Inflammatory macrophage (primary cell): ENCODE data around the gene C19orf47.
"Not testable (repeated sequence)": the region's sequence is repeated elsewhere in the genome, so short reads cannot be mapped to it uniquely, and the experiment has no call there.

Experiments
- DNase-seq, 2 donors: peaks; one replicate each; pipeline ENCODE4 v3.0.0-alpha.2; 2020 to 2022

Gene C19orf47

DNA sequence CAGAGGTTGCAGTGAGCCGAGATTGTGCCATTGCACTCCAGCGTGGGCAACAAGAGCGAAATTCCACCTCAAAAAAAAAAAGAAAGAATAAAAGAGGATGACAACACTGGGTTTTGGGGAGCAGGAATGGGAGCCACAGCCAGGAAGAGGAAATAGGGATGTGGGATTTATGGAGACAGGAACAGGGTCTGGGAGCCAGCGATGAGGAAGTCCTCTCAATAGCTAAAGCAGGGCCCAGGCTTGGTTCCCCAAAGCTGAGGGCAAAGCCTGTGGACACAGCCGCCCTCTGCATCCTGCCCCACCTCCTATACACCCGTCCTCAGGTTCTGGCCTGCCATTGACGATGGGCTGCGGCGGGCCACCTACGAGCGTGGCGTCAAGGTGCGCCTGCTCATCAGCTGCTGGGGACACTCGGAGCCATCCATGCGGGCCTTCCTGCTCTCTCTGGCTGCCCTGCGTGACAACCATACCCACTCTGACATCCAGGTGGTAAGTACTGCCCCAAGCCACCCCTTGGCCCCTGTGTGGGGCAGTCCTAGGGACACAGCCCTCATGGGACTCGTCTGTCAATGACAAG lies 28.2 kb upstream of the C19orf47 start:
- peak in 1 of 2 donors; percentile 40 for DNase-seq

DNA sequence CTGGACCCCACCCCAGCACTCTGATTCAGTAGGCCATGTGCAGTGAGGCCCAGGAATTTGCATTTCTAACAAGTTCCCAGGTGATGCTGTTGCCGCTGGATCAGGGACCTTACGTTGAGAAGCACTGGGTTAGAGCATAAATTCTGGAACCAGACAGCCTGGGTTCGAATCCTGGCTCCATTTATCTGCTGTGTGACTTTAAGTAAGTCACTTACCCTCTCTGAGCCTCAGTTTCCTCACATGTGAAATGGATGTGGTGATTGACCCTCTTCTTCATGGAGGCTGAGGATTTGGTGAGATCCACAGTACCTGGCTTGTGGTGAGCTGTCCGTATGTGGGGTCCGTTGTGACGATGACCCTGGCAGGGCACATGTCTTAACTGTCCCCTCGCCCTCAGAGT lies 25.9 kb upstream of the C19orf47 start:
- DNase-seq: no peak

DNA sequence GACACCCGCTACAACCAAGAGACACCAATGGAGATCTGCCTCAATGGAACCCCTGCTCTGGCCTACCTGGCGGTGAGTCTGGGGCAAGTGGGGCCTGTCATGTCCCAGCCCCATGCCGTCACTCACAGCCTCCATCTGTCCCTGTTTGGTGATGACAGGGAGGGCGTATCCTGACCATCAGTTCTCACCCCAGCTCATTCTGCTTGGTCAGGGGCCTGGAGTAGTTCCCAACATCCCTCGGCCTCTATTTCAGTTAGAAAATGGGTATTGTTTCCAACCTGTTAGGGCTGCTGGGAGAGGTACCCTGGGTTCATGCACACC lies 23.6 kb upstream of the C19orf47 start:
- DNase-seq: no peak

DNA sequence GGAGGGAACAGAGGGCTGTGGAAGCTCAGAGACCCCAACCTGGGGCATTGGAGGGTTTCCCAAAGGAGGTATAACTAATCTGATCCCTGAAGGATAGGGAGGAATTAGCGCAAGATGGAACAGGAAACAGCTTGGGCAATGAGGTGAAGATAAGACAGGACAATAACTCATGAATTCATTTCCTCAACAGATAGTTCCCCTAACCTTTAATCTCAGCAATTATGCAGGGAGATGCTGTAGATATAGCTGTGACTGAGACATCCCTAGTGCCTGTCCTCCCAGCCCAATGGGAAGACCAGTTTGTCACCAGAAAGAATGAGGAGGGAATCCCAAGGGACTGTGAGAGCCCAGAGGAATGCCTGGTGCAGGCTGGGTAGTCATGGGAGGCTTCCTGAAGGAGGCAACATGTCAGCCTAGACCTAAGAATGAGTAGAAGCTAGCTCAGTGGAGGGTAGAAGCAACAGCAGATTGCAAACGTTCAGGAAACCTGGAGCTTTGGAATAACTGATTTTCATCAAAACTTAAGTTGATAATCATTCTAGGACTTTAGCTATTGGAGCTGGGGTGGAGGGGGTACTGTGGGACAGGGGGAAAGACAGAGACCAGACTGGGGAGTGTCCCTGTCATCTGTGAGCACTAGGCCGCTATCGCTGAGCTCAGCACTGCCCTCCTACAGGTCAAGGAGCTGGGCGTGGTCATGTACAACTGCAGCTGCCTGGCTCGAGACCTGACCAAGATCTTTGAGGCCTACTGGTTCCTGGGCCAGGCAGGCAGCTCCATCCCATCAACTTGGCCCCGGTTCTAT lies 23.0 kb upstream of the C19orf47 start:
- no peak for DNase-seq

DNA sequence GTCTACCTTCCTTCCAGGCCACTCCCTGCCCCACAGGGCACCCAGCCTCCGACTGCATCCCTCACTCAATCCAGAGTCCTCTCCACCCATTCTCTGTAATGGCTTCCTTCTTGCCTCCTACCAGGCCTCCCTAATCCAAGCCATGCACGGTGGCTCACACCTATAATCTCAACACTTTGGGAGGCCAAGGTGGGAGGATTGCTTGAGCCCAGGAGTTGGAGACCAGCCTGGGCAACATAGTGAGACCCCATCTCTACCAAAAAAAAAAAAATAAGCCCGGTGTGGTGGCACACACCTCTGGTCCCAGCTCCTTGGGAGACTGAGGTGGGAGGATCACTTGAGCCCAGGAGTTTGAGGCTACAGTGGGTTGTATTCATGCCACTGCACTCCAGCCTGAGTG lies 22.1 kb upstream of the C19orf47 start:
- not testable (repeated sequence) for DNase-seq

DNA sequence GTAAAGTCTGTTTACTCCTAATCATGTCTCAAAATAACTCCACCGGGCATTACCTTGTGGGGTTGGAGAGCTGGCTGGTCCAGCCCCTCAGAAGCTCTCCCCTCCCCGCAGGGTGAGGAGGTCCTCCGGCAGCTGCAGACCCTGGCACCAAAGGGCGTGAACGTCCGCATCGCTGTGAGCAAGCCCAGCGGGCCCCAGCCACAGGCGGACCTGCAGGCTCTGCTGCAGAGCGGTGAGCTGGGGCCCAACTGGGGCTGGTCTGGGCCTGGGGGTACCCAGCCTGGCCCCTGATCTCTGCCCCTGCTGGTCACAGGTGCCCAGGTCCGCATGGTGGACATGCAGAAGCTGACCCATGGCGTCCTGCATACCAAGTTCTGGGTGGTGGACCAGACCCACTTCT lies 21.6 kb upstream of the C19orf47 start:
- DNase-seq: no peak

DNA sequence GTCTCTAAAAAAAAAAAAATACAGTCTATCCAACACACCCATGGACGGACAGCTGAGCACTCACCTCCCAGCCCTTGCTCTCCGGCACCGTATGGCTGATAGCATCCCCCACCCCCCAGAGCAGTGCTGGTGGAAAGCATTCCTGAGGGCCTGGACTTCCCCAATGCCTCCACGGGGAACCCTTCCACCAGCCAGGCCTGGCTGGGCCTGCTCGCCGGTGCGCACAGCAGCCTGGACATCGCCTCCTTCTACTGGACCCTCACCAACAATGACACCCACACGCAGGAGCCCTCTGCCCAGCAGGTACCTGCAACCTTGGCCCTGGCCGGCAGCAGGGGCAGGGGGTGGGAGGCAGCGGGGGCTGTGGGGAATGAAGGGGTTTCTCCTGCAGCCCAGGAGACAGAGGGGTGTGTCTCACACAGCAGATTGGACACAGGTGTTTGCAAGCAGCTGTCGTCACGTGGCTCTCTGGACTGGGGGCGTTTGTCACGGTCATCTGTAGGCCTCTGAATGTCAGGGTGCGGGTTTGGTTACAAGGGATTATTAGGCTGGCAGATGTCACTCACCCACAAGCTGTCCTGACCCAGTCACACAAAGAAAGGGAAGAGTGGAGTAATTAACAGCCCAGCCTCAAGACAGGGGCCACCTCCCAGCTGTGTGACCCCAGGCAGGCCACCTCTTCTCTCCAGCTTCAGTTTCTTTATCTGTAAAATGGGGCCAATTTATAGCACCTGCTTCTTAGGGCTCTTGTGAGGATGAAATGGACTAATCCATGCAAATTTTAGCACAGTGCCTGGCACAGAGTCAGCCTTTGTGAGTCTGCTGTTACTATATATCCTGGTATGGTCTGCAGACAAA lies 19.6 kb upstream of the C19orf47 start:
- no peak for DNase-seq

DNA sequence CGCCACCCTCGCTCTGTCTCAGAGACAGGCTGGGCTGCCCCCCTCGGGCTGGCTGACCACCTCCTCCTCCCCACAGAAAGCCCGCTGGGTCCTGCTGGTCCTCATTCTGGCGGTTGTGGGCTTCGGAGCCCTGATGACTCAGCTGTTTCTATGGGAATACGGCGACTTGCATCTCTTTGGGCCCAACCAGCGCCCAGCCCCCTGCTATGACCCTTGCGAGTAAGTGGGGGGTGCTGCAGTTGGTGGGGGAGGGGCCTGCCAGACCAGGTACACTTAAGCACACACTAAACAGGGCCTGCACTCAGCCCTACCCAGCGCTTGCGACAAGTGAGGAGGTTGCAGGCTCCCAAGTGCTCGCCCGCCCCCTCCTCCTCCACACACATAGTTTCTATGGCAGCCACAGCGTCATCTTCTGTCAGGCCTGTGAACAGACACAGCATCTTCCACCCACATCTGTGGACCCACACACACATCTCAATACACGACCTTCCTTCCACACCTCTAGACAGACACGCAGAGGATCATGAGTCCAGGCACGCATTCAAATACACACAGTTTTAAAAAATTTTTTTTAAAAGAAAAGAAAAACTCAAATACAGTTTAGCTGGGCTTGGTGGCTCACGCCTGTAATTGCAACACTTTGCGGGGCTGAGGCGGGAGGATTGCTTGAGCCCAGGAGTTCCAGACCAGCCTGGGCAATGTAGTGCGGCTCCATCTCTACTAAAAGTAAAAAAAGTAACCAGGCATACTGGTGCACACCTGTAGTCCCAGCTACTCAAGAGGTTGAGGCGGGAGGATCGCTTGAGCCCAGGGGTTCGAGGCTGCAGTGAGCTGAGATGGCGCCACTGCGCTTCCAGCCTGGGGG lies 18.7 kb upstream of the C19orf47 start:
- DNase-seq: peak; percentile 40 to 72

DNA sequence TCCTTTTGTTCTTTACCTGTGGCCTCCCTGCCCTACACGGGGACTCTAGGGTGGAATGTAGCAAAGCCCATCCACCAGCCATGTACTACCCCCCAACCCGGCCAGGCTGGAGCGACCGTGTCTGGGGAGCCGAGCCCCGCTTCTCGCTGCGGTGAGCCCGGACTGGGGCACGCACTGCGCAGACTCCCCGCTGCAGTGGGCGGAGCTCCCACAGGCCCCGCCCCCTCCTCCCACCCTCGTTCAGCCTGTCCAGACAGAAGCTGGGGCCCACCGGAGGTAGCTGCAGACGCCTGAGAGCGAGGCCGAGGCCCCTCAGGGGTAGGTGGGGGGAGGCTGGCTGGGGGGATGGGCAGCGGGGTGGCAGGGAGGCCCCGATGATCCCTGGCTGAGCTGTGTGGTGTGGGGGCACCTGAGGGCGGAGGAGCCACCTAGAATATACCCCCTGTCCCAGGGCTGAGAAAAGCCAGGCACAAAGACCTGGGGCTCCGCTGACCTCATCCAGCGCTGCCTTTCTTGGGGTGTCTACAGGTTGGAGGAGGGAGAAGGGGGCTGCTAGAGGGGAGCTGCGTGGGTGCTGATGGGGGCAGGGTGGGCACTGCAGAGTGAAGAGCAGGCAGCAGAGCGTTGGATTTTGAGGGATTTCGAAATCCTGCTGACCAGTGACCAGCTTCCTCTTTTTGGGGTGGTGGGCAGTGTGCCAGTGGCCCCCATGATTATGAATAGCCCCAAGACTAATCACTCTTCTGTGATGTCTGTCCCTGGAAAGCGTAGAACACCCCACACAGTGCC lies 17.6 kb upstream of the C19orf47 start:
- DNase-seq: peak; percentile 86 to 94

DNA sequence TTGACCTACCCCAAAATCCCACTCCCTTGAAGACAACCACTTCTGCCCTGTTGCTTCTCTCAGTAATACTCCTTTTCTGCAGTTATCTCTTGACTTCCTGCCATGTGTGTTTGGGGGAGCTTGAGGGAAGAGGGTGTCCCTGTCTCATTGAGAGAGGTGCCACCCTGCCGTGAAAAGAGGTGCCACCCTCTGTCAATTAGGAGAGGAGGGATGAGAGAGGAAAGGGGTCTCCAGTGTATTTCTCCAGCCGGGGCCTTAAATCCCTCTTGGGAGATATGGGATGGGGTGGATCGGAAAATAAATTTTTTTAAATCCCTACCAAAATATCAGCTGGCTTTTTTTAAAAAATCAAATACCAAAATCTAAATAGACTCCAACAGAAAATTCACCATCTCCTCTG lies 16.8 kb upstream of the C19orf47 start:
- DNase-seq: no peak

DNA sequence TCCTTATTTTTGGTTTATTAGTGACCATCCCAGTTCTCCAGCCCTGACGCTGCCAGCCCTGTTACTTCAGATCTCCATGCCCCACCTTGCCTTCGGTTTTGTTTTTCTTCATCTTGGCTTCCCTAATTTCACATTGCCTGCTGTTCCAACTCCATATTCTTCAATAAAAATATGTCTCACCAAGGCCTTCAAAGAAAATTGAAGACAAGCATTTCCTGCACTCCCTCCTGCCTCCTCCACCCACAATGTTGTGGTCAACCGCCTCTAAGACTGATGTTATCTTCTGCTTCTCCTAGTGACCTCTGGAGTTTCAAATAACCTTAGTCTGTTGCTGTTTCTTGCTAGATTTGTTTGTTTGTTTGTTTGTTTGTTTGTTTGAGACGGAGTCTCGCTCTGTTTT lies 14.9 kb upstream of the C19orf47 start:
- DNase-seq: peak; percentile 67 to 77

DNA sequence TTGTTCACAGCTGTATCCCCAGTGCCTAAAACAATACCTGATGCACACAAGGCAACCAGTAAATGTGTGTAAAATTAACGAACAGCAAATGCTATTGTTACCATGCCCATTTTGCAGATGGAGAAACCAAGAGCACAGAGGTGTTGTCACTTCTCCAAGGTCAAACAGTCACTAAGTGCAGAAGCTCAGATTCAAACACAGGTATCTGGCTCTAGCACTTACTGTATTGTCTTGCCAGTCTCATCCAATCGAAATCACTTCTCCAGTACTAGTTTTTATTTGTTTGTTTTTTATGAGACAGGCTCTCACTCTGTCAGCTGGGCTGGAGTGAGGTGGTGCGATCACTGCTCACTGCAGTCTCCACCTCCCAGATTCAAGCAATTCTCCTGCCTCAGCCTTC lies 14.0 kb upstream of the C19orf47 start:
- no peak for DNase-seq

DNA sequence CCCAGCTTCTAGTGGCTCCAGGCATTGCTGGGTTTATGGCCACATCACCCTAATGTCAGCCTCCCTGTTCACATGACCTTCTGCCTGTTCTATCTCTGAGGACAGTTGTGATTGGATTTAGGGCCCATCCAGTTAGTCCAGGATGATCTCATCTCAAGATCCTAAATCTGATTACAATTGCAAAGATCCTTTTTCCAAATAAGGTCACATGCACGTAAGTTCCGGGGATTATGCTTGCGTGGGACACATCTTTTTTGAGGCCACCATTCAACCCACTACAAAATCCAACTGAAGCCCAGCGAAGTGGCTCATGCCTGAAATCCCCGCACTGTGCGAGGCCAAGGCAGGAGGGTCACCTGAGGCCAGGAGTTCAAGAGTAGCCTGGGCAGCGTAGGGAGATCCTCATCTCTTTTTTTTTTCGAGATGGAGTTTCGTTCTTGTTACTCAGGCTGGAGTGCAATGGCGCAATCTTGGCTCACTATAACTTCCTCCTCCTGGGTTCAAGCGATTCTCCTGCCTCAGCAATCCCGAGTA lies 12.6 kb upstream of the C19orf47 start:
- DNase-seq: peak; percentile 84 to 86

DNA sequence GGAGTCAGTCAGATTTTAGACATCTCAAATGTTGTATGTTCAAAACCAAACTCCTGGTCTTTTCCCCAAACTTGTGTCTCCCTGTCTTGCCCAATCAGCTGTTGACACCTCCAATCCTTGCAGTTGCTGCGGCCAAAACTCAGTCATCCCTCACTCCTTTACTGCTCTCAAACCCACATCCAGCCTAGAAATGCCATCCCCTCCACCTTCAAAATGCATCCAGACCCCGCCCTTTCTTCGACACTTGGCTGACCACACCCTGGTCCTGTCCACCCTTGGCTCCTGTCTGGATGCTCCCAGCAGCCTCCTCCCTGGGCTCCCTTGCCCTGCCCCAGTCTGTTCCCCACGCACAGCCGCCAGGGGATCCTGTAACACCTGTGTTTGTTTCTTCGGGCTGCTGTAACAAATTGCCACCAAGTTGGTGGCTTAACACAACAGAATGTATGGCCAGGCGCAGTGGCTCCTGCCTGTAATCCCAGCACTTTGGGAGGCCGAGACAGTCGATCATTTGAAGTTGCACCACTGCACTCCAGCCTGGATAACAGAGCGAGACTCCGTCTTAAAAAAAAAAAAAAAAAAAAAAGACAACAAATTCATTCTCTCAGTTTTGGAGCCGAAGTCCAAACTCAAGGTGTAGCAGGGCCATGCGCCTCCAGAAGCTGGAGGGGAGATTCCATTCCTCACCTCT lies 12.0 kb upstream of the C19orf47 start:
- DNase-seq: no peak

DNA sequence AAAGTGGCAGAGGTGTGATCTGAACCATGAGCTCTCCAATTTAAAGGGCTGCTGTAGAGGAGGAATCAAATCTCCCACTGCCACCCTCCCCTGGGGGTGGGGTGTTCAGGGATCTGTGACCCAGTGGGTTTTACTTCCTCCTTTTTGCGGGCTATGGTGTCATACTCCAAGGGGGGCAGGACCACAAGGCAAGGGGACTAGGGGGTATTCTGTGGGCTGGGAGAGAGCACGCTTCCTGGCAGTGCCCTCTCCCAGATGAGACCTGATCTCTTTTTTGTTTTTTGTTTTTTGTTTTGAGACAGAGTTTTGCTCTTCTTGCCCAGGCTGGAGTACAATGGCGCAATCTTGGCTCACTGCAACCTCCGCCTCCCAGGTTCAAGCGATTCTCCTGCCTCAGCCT lies 10.6 kb upstream of the C19orf47 start:
- peak; percentile 82 to 87 for DNase-seq

DNA sequence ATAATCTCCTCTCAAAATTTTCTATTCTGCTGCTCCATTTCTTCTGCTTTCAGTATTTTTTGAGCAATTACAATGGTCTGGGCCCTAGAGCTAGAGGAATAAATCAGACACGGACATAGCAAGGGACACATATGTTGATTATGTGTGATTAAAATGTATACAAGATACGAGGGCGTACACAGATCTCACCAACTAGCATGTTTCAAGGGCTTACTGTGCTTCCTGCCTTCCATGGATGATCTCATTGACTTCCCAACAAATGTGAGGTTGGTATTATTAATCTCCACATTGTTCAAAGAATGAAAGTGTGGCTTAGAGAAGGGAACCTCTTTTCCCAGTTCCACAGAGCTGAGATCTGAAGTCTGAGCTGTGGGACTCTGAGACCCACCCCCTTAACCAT lies 9.4 kb upstream of the C19orf47 start:
- no peak for DNase-seq

DNA sequence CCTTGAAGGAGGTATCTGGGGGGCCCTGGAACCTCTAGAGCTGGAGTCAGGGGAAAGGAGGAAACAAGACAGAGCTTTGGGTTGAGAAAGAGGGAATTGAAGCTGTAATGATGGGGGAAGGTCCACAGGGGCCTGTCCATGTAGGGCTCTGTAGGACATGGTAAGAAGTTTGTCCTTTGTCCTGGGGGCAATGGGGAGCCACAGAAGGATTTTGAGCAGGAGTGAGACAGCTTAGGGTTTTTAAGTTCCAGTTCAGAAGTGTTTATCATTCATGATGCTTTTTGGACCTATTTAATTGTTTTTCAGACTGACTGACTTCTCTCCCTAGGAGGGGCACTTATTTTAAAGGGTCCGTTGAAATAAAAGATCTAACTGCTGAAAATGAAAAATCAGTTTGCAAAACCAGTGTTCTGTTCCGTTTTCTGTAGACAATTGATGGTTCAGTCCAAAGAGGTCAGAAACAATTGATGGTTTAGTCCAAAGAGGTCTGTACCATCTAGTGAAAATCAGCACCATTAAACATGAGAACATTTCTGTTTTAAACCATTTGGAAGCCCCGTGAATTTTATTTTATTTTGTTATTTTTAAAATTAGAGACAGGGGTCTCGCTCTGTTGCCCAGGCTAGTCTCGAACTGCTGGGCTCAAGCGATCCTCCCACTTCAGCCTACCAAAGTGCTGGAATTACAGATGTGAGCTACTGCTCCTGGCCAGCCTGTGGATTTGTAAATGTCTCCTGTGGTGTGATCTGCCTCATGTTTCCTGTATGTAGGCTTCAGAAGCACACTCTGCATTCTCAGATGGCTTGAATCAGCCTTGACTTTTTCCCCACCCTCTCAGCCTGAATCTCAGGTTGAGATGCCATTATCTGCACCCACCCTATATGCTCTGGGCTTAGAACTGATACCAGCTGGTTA lies 8.7 kb upstream of the C19orf47 start:
- DNase-seq: peak in 1 of 2 donors; percentile 31

DNA sequence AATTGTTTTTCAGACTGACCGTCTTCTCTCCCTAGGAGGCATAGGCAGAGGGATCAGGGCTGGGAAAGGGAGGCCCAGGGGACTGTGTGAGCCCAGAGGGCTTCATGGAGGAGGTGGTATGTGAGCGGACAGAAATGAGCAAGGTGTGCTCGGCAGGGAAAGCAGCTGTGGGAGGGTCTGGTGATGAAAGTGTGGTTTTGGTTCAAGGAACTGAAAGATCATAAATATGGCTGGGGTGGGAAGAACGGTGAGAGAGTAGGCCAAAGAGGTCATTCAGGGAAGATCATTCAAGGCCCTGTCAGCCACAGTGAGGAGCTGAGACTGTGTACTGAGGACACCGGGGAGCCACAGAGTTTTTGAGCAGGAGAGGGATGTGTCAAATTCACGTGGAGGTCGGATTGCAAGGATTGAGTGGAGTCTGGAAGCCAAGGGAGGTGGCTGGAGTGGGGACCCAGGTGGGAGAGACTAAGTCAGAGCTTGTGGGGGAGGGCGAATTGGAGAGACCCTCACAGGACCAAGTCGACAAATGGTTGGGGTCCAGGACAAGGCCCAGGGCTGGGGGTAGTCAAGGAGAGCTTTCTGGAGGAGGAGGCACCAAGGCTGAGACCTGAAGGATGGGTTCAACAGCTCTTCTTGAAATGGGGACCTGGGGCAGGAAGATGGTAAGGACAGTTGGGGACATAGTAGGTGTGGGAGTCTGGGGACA lies 7.9 kb upstream of the C19orf47 start:
- DNase-seq: no peak

DNA sequence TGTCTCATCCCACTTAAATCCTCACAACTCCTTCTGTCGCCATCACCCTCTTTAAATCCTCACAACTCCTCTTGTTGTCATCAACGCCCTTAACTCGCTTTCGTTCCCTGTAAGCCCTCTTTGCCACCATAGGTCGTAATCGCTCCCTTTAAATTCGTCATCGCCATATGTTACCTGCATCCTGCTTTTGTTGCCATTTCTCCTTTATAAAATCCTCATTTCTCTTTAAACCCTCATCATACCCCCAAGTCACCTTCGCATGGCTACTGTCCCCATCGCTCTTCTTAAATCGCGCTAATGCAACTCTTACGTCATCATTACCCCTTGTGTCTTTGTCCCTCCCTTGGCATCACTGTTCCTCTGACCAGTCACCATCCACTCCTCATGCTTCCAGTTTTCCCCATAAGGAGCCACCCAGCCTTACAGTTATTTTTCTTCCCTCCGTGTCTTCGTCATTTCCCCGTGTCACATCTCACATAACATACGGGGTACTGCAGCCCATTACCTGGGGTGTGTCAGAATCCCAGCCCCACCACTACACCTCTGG lies 837 bp upstream of the C19orf47 start:
- DNase-seq: peak; percentile 23 to 32
